Endothelial cell of umbilical vein (primary cell): ENCODE data around the gene PSG1.
"Not testable (repeated sequence)": the region's sequence is repeated elsewhere in the genome, so short reads cannot be mapped to it uniquely, and the experiment has no call there.

ENCODE experiments used
- CTCF ChIP-seq, 2 donors: IDR thresholded peaks; 1 replicate in 1 of 2; 2 replicates in 1 of 2; pipeline ENCODE4 v1.5.1; 2011; ENCODE audit warnings: low read length in 2 of 2, mild to moderate bottlenecking in 2 of 2, moderate library complexity in 2 of 2, control low read depth in 1 of 2, inconsistent platforms in 1 of 2, low read depth in 1 of 2; ENCODE audit not compliant: insufficient read depth in 1 of 2; ENCODE audit errors: extremely low read depth in 1 of 2
- EZH2 ChIP-seq: IDR thresholded peaks from 2 replicates; pipeline ENCODE4 v1.6.1; 2012; ENCODE audit warnings: borderline replicate concordance, low read depth, mild to moderate bottlenecking, moderate library complexity, low read length, inconsistent platforms; ENCODE audit not compliant: severe bottlenecking
- FOS ChIP-seq: IDR thresholded peaks from 2 replicates; pipeline ENCODE4 v1.6.1; 2011; ENCODE audit warnings: mild to moderate bottlenecking, low read length, moderate library complexity, borderline replicate concordance; ENCODE audit not compliant: insufficient read depth
- JUN ChIP-seq: IDR thresholded peaks from 2 replicates; pipeline ENCODE4 v1.6.1; 2011; ENCODE audit warnings: borderline replicate concordance, low read depth; ENCODE audit not compliant: insufficient read length, insufficient read depth
- POLR2A ChIP-seq: IDR thresholded peaks from 2 replicates; pipeline ENCODE4 v1.6.1; 2012; ENCODE audit warnings: low read depth, mild to moderate bottlenecking, control low read depth, low read length
- POLR2AphosphoS5 ChIP-seq: IDR thresholded peaks from 2 replicates; pipeline ENCODE4 v1.6.1; 2012; ENCODE audit warnings: low read depth, mild to moderate bottlenecking, control low read depth, low read length, moderate library complexity; ENCODE audit not compliant: insufficient read depth
- TF ChIP-seq, protein P1 (sequence below): IDR thresholded peaks from 2 replicates; pipeline ENCODE4 v1.6.1; 2011; ENCODE audit not compliant: insufficient read depth, insufficient read length

DNA sequence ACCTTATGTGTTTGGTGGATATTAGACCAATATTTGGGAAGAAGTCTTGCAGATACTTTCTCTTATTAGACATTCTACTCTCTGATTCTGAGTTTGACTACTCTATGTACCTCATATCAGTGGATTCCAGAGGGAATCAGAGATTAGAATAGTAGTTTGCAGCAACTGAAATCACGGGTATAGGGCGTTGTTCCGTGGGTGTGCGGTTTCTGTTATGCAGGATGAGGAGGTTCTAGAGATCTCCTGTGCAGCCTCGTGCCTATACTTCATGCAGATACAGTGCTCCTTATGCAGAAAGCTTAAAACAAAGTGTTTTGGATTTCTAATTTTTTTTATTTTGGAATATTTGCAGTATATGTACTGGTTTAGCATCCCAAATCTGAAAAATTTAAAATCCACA, 32.2 kb upstream of the PSG1 start:
- TF ChIP-seq POLR2AphosphoS5; CTCF (IDR thresholded peaks at IDR 0.05; ENCODE audit: extremely low read depth in 1 of 2, insufficient read depth in 1 of 2, low read depth in 1 of 2, low read length in 2 of 2); POLR2A; JUN; EZH2; FOS: not testable (repeated sequence)
- TF ChIP-seq, protein P1, sequence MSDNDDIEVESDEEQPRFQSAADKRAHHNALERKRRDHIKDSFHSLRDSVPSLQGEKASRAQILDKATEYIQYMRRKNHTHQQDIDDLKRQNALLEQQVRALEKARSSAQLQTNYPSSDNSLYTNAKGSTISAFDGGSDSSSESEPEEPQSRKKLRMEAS, result not testable (repeated sequence)
